GM21737 (cell line): ENCODE data around the gene LHX2.
"Not testable (repeated sequence)": the region's sequence is repeated elsewhere in the genome, so short reads cannot be mapped to it uniquely, and the experiment has no call there.

ENCODE experiments used
- ATAC-seq: cut with Tn5 transposase; IDR thresholded peaks from one replicate; pipeline ENCODE4 v1.9.1; 2021; ENCODE audit warnings: mild to moderate bottlenecking, moderate library complexity; ENCODE audit not compliant: unreplicated experiment

The LHX2 gene

GRCh38 chr9:124011460-124012301 is at the start of gene LHX2:
Gene LHX2, plus strand, starts transcription at chr9:124011768. Its CDS starts 581 bp downstream, at chr9:124012349.
- ATAC-seq: no peak

- no peak for ATAC-seq
Observed at GRCh38 chr9:123964761-123965160, 46.8 kb upstream of the LHX2 start.

- no peak for ATAC-seq
Observed at GRCh38 chr9:123965801-123966686, 45.5 kb upstream of the LHX2 start.

- no peak for ATAC-seq
Observed at GRCh38 chr9:123967323-123967722, 44.2 kb upstream of the LHX2 start.

GRCh38 chr9:123972618-123973017 is 39.0 kb upstream of the LHX2 start:
- no peak for ATAC-seq

- ATAC-seq: no peak
Observed at GRCh38 chr9:123973590-123974223, 37.9 kb upstream of the LHX2 start.

DNA sequence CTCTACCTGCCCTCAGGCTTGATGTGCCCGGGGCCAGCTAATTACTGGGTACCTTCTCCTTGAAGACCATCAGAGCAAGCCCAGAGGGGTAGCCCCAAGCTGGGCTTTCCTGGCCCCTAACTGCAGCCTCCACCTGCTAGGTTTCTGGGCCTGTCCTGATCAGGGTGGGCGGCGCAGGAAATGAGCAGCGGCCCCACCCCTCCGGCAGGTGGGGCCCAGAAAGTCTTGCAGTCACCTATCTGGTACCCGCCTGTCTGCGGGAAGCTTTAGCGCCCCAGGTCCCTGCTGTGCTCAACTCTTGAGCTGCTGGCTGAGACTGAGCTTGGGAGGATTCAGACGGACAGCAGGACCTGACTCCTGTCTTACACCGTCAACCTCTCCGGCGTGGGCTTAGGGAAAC is 37.1 kb upstream of the LHX2 start:
- no peak for ATAC-seq

GRCh38 chr9:123975871-123976270 is 35.7 kb upstream of the LHX2 start:
- no peak for ATAC-seq

DNA sequence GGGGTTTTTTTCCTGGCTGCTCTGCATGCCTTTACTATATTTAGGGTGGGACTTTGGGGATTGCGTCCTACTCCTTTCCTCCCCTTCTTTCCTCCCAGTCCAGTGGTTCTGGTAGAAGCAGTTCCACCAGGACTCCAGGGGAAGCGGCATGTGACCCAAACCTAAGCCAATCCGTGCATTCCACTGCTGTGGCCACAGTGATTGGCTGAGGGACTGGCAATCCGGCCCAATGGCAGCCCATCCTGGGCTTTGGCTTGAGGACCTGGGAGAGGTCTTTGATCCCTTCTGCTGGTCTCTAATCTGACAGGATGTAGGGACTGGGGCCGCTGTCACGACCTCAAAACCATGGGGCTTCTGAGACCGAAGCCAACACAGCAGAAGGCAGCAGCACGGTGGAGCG is 35.0 kb upstream of the LHX2 start:
- ATAC-seq: not testable (repeated sequence)

DNA sequence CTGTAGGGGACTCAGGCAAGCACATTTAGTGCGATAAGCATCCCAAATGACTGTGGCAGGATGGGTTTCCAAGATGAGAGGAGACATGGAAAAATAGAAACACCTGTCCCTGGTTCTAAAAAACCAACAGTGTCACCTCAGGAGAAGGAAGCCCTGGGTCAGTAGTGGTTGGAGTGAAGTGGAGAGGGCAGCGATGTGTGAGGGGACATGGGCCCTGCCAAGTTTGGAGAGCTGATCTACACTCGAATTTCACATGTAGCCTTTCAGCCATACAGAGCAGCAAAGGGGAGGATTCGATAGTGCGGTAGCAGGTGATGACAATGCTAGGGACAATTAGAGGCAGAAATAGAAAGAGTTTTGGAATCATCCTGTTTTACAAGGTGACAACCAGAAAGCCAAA is 32.6 kb upstream of the LHX2 start:
- no peak for ATAC-seq

DNA sequence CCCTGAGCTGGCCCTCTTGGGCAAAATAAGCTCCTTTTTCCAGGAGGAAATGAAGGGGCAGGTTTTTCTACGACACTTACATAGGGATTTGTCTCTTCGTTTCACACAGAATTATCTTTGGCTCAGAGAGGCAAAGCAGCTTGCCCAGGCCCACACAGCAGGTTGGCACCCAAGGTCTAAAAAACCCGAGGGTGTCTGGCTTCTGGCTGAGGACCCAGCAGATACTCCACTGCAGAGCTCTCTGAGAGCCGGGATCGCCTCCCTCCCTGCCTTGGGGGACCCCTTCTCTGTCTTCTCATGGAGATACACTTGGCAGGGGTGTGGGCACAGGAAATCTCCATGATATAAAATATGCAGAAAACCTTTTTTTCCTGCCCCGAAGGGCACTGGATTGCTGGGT is 29.0 kb upstream of the LHX2 start:
- ATAC-seq: no peak

- ATAC-seq: no peak
Observed at GRCh38 chr9:123983047-123983446, 28.5 kb upstream of the LHX2 start.

- no peak for ATAC-seq
Observed at GRCh38 chr9:123984802-123985201, 26.8 kb upstream of the LHX2 start.

DNA sequence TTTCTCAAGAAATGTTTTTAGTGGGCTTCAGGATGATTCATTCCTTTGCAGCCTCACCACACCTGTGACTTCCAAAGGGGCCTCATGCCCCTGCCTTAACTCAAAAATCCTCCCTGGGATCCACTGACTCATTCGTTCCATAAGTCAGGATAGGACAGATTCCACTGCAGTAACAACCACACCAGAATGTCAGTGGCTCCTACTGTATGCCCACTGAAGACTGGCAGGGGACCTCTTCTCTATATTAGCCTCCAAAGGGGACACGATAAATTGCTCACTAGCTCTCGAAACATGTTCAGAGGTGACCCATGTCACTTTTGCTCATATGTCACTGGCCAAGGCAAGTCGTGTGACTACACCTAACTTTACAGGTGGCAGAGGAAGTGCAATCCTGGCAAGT is 25.7 kb upstream of the LHX2 start:
- ATAC-seq: no peak

DNA sequence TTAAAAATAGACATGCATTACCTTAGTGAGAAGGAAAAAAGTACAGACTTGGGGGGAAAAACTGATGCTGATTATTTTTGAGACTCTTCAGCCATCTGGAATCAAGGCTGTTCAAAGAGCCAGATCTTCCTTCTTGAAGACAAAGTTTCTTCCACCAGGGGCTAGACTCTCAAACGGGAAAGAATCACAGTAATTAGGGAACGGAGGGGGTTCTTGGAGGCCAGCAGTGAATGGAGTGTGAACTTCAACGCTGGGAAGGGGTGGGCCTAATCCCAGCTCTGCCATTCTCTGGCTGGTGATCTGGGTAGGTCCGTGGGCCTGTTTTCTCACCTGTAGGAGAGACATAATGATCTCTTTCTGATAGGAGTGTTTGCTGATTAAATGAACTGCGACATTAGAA is 21.1 kb upstream of the LHX2 start:
- ATAC-seq: no peak

DNA sequence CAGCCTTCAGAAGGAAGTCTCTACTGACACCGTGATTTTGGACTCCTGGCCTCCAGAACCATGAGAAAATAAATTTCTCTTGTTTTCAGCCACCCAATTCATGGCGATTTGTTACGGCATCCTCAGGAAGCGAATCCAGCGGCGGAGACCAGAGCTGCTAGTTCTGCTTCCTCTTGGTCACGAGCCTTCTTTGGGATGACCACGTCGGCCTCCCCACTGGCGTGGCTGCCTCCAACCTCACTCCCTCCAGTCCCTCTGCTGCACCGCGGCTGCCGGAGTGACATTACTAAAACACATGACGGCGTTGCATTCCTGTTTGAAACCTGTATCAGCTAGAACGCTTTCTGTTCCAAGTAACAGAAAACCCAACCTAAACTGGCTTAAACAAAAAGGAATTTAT is 18.9 kb upstream of the LHX2 start:
- not testable (repeated sequence) for ATAC-seq

DNA sequence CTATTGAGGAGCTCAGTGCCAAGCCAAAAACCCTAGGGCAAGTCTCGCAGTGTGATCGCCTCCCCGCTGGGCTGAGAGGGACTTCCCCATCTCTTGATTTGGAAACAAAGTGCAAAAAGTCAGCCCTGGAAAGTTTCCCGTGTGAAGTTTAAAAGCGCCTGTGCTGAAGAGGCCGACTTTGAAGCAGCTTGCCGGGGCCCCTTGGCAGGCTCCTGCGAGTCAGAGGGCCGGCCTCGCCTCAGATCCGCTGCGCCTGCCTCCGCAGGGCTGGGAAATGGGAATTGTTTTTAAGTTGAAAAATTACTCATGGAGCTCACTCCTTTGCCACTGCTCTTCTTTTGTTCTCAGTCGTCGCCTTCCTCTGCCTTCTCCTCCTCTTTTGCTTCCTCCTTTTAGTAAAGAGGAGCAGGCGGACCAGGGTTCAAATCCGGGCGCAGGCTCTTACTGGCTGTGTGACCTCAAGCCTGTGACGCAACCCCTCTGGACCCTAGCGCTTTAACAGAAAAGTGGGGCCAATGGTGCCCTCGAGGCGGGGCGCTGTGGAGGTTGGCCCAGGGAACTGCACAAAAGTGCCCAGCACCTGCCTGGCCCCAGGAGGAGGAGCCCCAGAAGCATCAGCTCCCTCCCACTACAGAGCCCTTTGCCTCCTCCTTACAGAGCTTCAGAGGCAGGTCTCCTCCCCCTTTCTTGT is 14.7 kb upstream of the LHX2 start:
- no peak for ATAC-seq

DNA sequence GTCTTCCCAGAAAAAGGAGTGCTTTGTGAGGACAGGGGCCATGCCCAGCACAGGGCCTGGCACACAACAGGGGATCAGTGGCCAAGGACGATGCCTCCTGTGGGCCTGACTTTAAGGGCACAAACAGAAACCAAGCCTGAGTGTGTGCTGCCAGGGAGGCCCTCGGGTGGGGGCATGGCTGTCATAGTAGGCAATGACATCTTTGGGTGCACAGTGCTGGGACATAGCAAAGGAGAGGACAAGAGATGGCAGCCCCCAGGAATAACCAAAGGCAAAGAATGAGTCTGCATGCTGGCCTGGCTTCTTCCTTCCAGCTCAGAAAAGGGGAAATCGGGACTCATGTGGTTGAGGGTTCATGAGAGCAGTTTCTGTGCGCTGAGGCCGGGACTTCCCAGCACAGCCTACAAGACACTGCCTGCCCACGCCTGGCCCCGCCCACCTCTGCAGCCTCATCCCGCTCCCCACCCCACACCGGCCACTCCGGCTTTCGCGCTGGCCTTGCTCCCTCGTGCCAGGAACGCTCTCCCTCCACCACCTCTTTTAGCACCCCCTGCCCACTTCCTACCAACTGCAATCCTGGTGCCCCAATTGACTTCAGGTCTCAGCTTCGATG is 13.8 kb upstream of the LHX2 start:
- ATAC-seq: peak; percentile 70

GRCh38 chr9:123998278-123998925 is 13.2 kb upstream of the LHX2 start:
- no peak for ATAC-seq
